Ovary (tissue), 3 donors: ENCODE measurements around the gene MAPRE3.

ENCODE experiments used
- EP300 ChIP-seq: sonication (generic); formaldehyde crosslinking; IDR thresholded peaks from one replicate; pipeline ENCODE4 v1.6.1; 2017; ENCODE audit warnings: antibody characterized with exemption
- TF ChIP-seq, protein P1 (sequence below), 3 donors: fragments of 450-650 bp in 2 of 3; fragments of 200-600 bp in 1 of 3; IDR thresholded peaks; one replicate each; pipeline versions ENCODE4 v1.5.1 to v1.8.0; 2016 to 2022; ENCODE audit warnings: antibody characterized with exemption in 3 of 3, mild to moderate bottlenecking in 1 of 3
- donor health status: DM: no; HTN: no; CAD: no.

GRCh38 chr2:27025281-27025800, 54.9 kb downstream of the MAPRE3 start:
- TF ChIP-seq, protein P1, sequence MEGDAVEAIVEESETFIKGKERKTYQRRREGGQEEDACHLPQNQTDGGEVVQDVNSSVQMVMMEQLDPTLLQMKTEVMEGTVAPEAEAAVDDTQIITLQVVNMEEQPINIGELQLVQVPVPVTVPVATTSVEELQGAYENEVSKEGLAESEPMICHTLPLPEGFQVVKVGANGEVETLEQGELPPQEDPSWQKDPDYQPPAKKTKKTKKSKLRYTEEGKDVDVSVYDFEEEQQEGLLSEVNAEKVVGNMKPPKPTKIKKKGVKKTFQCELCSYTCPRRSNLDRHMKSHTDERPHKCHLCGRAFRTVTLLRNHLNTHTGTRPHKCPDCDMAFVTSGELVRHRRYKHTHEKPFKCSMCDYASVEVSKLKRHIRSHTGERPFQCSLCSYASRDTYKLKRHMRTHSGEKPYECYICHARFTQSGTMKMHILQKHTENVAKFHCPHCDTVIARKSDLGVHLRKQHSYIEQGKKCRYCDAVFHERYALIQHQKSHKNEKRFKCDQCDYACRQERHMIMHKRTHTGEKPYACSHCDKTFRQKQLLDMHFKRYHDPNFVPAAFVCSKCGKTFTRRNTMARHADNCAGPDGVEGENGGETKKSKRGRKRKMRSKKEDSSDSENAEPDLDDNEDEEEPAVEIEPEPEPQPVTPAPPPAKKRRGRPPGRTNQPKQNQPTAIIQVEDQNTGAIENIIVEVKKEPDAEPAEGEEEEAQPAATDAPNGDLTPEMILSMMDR (IDR thresholded peaks at IDR 0.05) = no peak
- TF ChIP-seq EP300 = no peak
